DMS 273 treated with DMSO at 0.1 percent for 48 hours (cell line): ENCODE data around the gene KIF1B.
A peak's percentile ranks its signal among the peaks of the same experiment; 100 is the strongest.

ENCODE experiments used
- DNase-seq: peaks from one replicate; lab custom pipeline; 2025; lab: John Stamatoyannopoulos, UW

The KIF1B gene

GRCh38 chr1:10328180-10328963, 118.0 kb downstream of the KIF1B start:
- no peak for DNase-seq

GRCh38 chr1:10337436-10337835, 127.1 kb downstream of the KIF1B start:
- DNase-seq, result no peak

- DNase-seq, result no peak
Measured at GRCh38 chr1:10338047-10338446, 127.7 kb downstream of the KIF1B start.

DNA sequence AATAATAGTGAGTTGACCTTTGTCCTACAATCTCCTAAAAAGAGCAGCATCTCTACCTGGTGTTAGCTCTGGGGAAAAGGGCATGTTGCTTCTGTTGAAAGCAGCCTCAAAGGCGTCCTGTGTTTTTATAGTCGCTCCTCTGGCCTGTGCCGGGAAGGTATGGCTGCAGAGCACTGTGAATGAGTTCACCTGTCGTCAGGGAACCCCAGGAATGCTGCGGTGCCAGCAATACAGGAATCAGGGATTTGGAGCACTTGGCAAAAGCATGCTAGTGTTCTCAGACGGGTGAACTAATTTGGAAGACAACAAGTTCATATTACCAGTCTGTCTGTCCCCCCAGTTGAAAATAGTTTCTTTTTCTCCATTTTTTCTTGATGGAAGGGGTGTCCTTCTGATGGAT, 128.2 kb downstream of the KIF1B start:
- no peak for DNase-seq

DNA sequence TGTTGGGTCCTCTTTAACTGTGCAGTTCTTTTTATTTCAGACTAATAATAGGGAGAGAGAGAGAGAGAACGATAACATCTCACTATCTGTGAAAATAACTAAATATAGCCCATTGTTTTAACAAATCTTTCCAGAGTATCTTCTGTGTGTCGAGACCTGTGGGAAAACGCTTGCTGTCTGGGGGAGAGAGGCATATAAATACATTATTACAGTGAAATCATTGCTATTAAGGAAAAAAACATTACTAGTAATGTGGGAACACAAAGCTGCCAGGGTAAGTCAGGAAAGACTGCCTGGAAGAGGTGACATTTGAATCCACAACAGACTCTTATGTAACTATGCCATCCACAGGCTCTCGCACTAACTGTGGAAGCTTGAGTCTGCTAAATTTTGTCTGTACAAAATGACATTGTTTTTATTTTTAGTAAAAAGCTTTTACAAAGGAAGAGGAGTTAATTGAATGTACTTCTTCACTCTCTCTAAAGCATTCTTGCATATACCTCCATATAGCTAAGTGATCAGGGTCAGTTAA, 128.7 kb downstream of the KIF1B start:
- DNase-seq, result no peak

DNA sequence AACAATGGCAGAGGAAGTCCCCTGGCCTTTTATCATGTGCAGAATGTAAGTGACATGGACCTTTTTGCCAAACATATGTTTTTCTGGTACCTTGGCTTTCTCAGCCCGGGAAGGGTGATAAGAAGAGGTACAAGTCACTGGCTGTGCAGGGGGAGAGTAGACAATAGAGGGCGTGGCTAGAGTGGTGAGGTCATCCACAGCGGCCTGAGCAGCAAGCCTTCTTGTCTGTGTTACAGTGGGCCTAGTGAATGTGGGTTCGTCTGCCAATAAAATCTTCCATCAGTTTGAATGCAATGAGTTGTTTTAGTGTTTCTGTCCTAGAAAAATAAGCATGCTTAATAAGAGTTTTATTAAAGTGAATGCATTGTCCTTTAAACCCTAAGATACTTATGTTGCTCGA, 129.4 kb downstream of the KIF1B start:
- DNase-seq, result no peak

DNA sequence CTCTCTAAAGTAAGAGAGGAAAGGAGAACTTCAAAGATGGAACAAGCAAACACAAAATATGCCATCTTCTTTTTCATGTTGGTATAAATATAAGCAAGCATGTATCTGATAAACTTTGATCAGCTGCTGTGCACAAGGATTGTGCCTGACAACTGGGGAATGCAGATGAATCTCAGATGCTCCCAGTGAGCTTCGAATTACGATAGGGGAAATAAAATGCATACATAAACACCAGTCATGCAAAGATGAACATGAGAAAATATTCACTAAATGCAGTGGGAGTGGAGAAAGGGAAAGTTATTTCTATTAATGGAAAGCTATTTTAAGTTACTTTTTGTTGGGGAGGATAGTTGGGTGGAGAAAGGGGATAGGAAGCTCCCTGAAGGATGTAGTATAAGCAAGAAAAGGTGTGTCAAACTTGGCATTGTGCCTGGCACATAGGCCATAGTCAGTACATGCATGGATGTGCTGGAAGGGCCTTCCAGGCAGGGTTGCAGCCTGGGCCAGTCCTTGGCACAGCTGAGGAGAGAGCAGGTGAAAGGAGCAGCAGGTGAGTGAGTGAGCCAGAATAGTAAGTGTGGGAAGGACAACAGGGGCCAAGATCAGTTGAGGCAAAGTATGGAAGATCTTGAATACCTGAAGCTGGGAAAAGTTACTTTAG, 130.7 kb downstream of the KIF1B start:
- DNase-seq, result no peak

DNA sequence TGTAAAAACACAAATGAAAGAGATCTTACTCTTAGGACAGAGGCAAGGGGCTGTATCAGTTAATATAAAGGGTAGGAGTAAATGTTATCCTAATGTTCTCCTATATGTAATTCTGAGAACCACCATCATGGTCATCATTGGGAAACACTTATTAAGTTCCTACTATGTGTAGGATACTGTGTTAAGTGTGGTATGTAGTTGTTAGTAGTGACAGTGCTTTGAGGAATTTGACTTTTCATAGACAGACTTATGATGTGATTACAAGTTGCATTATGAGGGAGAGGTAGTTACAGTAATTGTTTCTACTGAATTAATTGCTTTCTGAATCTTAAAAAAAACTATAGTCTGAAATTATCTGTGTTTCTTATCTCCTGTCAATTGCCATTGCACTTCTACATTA, 136.7 kb downstream of the KIF1B start:
- DNase-seq, result no peak

DNA sequence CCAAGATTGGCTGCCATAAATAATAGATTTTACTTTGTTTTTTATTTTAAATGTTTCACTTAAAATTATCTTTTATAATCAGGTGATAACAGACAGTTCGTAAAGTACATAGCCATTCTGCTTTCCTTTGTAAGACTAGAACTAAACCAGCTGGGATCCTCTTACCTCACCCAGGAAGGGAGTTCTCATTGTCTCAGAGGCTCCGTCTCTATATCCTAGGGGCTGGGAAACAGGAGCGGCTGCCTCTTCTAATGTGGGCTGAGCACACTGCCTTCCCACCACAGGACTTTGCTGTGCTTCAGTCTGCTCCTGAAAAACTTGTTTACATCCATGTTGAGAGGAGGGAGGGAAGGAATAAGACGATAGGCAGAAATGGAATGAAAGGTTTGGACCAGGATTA, 142.9 kb downstream of the KIF1B start:
- no peak for DNase-seq

DNA sequence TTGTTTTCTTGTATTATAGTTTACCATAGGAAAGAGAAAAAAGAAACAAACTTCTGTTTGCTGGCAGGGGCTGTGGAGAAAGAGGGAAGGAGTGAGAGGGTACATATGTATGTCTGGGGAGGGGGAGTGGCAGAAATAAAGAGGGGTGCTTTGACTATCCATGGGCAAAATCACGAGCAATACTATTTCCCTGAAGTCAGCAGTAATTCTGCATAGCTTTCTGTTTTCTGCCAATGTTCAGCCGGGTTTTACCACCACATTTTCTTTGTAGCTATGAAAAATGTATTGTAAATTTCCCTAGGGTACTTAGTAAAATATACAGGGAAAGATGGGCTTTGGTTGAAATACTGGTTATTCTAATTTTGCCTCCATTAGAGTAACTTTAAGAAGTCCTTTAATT, 143.3 kb downstream of the KIF1B start:
- DNase-seq, result no peak

GRCh38 chr1:10360045-10360444, 149.7 kb downstream of the KIF1B start:
- no peak for DNase-seq

DNA sequence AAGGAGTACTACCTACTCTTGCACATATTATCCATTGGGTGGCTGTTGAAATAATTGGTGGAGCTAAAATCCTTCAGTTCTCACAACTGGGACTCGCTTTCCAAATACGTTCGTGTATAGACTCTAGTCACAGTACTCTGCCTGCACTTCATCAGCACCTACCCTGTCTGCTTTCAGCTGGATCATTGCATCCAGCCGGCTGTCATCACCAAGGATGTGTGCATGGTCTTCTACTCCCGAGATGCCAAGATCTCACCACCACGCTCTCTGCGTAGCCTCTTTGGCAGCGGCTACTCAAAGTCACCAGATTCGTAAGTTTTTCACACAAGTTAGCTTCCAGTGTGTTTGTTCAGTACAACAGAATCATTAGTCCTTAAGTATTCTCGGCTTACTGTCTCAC, 151.1 kb downstream of the KIF1B start:
- no peak for DNase-seq

DNA sequence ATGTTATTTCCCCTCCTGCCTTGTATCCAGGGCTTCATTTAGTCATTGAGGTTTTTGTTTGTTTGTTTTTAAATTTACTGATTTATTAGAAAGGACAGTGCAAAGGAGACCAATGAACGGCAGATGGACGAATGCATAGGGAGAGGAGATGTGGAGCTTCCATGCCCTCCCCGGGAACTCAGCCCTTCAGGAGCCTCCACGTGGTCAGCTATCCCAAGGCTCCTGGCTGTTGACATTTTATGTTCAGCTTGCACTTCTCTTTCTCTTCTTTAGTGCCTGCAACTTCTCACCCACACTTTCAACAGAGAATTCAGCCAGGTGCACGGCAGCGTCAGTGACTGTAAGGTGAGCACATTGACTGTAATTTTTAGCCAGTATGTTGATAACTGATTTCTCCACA, 157.8 kb downstream of the KIF1B start:
- DNase-seq, result no peak

GRCh38 chr1:10374442-10374860, 164.1 kb downstream of the KIF1B start:
- no peak for DNase-seq

GRCh38 chr1:10377365-10378029, 167.1 kb downstream of the KIF1B start:
- peak; percentile 2 for DNase-seq

- DNase-seq, result no peak
Measured at GRCh38 chr1:10378081-10378841, 167.9 kb downstream of the KIF1B start.

- DNase-seq, result no peak
Measured at GRCh38 chr1:10379101-10379620, 168.8 kb downstream of the KIF1B start.

DNA sequence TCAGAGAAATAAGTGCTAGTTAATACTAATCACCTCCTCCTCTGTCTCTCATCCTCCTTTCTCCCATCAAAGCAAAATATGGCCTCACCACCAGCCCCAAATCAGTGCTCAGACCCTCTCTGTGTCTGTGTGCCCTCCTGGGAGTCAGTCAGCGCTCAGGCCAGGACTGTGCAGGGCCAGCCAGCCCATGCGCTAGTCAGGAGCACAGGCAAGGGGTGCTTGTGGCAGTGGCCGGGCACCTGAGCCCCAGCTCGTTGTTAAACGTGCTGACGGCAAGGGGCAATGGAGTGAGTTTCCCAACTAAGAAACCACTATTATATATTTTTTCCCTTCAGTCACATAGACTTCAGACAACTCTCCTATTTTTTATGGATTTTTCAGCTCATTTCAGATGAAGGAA, 169.3 kb downstream of the KIF1B start:
- no peak for DNase-seq

- DNase-seq, result no peak
Measured at GRCh38 chr1:10380594-10381275, 170.4 kb downstream of the KIF1B start.

DNA sequence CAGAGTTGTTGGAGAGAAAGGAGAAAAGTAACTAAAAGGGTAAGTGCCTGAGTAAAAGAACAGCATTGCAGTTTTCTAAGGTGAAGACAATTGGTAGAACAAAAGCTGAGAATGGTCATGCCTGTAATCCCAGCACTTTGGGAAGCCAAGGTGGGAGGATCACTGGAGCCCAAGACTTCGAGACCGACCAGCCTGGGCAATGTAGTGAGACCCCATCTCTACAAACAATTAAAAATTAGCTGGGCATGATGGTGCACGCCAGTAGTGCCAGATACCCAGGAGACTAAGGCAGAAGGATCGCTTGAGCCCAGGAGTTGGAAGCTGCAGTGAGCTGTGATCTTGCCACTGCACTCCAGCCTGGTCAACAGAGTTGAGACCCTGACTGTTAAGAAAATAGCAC, 173.3 kb downstream of the KIF1B start:
- no peak for DNase-seq

GRCh38 chr1:10384219-10384618, 173.8 kb downstream of the KIF1B start:
- no peak for DNase-seq
